Measurements from ENCODE around the gene NRG3.
"Not testable (repeated sequence)": the region's sequence is repeated elsewhere in the genome, so short reads cannot be mapped to it uniquely, and the experiment has no call there.

The NRG3 gene

DNA sequence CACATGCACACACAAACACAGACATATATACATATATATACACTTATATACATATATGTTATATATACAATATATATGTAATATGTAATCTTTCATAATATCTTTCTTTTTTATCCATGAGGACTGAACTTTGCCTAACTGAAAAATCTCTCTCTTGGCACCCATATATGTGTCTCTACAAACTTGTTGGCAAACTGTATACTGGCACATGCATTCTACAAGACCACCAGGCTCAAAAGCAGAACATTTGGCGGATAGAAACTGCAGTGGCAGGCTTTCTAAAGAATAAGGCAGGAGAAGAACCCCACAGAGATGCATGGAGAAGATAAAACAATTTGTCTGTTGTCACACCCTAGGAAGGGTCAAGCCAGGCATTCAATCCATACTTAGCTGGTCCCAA, 165.3 kb downstream of the NRG3 start:
- no peaks in the 10 kb centered on the region for H3K27me3 ChIP-seq (ENCODE audit: insufficient read depth, poor library complexity, severe bottlenecking)
- DNase-seq (ENCODE audit: low read depth in 1 of 2, low spot score in 1 of 2) = no peak
- H3K4me3 ChIP-seq (replicated peaks; ENCODE audit: insufficient read depth, low read length) = no peak overlapping the region
- no peak for TF ChIP-seq SPI1 (IDR thresholded peaks at IDR 0.05; ENCODE audit: borderline replicate concordance, low read depth)
- no peak for TF ChIP-seq REST (IDR thresholded peaks at IDR 0.05; ENCODE audit: insufficient replicate concordance, low read depth)
- no peak for TF ChIP-seq POLR2AphosphoS5 (IDR thresholded peaks at IDR 0.05; ENCODE audit: low read depth)
- TF ChIP-seq GABPA (IDR thresholded peaks at IDR 0.05; ENCODE audit: low read depth) = no peak
- TF ChIP-seq, protein P1, sequence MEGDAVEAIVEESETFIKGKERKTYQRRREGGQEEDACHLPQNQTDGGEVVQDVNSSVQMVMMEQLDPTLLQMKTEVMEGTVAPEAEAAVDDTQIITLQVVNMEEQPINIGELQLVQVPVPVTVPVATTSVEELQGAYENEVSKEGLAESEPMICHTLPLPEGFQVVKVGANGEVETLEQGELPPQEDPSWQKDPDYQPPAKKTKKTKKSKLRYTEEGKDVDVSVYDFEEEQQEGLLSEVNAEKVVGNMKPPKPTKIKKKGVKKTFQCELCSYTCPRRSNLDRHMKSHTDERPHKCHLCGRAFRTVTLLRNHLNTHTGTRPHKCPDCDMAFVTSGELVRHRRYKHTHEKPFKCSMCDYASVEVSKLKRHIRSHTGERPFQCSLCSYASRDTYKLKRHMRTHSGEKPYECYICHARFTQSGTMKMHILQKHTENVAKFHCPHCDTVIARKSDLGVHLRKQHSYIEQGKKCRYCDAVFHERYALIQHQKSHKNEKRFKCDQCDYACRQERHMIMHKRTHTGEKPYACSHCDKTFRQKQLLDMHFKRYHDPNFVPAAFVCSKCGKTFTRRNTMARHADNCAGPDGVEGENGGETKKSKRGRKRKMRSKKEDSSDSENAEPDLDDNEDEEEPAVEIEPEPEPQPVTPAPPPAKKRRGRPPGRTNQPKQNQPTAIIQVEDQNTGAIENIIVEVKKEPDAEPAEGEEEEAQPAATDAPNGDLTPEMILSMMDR (IDR thresholded peaks at IDR 0.05; ENCODE audit: insufficient read depth, low read length) = no peak
- no peak overlapping the region for H3K27ac ChIP-seq (replicated peaks)

DNA sequence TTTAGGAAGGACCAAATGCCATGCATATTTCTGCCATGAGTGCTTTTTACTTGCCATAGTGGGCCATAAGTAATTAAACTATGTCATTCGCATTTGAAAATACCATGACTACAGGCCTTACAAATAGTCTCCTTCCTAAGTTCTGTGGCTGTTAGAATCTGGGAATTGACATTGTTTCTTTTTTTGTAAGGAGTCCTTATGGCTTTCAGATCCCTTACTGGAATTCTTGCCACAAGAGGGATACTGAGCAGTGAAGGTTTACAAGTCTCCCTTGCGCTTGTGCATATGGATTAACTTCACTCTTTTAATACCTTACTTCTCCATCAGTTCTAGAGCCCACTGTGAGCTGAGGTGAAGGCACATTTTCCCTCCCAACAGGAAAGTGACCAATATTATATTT, 166.0 kb downstream of the NRG3 start:
- no peaks in the 10 kb centered on the region for H3K27me3 ChIP-seq (ENCODE audit: insufficient read depth, poor library complexity, severe bottlenecking)
- no peak for TF ChIP-seq REST (IDR thresholded peaks at IDR 0.05; ENCODE audit: insufficient replicate concordance, low read depth)
- TF ChIP-seq SPI1 (IDR thresholded peaks at IDR 0.05; ENCODE audit: borderline replicate concordance, low read depth) = no peak
- TF ChIP-seq GABPA (IDR thresholded peaks at IDR 0.05; ENCODE audit: low read depth) = no peak
- TF ChIP-seq, protein P1 (IDR thresholded peaks at IDR 0.05; ENCODE audit: insufficient read depth, low read length) = no peak
- no peak for TF ChIP-seq POLR2AphosphoS5 (IDR thresholded peaks at IDR 0.05; ENCODE audit: low read depth)
- DNase-seq (ENCODE audit: low read depth in 1 of 2, low spot score in 1 of 2) = no peak
- H3K4me3 ChIP-seq (replicated peaks; ENCODE audit: insufficient read depth, low read length) = no peak overlapping the region
- no peak overlapping the region for H3K27ac ChIP-seq (replicated peaks)

DNA sequence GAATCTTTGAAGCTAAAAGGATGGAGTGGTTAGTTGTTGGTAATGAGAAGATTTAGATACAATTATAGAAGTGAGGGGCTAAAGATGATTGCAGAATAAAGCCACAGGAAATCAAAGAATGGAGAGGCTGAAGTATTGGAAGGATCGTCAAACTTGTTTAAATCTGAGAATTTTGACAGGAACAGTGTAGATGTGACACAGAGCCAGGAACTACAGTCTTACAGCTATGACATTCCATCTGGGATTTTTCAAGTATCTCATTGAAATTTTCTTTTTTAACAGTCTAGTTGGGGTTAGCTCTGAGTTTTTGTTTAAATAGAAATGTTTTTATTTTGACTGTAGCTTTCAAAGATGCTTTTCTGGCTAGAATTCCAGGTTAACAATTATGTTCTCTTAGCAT, 181.4 kb downstream of the NRG3 start:
- Histone ChIP-seq H3K27me3 (ENCODE audit: insufficient read depth, poor library complexity, severe bottlenecking) (no peaks in the 10 kb centered on the region), H3K27ac (replicated peaks) (no peak overlapping the region), H3K4me3 (replicated peaks; ENCODE audit: insufficient read depth, low read length) (no peak overlapping the region)
- DNase-seq (ENCODE audit: low read depth in 1 of 2, low spot score in 1 of 2) = no peak
- TF ChIP-seq SPI1 (IDR thresholded peaks at IDR 0.05; ENCODE audit: borderline replicate concordance, low read depth) (no peak), REST (IDR thresholded peaks at IDR 0.05; ENCODE audit: insufficient replicate concordance, low read depth) (no peak)
- TF ChIP-seq, protein P1 (IDR thresholded peaks at IDR 0.05; ENCODE audit: insufficient read depth, low read length) = no peak

GRCh38 chr10:82067192-82067591, 192.2 kb downstream of the NRG3 start:
- not testable (repeated sequence) for H3K27ac ChIP-seq (replicated peaks); H3K4me3 ChIP-seq (replicated peaks; ENCODE audit: insufficient read depth, low read length); H3K27me3 ChIP-seq (ENCODE audit: insufficient read depth, poor library complexity, severe bottlenecking); DNase-seq (ENCODE audit: low read depth in 1 of 2, low spot score in 1 of 2)
